K562 (cell line): Measurements from ENCODE around the gene ADCY1. TPM values are rescaled to one million over a fixed set of nuclear protein-coding genes. Genes with fewer than 3 reads are reported as not detected.

ENCODE experiments used
- ATAC-seq: fragments of 200-7000 bp; cut with Tn5 transposase; 3 replicates; pipeline ENCODE4 v1.9.1; 2020; ENCODE audit warnings: moderate library complexity
- BruUV-seq: library from RNA; stranded (reverse); fragments of 400-500 nt; replicated peaks from 2 replicates; lab custom pipeline; 2021; lab: Mats Ljungman, UMichigan
- CTCF ChIA-PET: fragments of 300-600 bp; formaldehyde crosslinking; extraction: SDS; loops from one replicate; lab custom pipeline; 2021; ENCODE audit warnings: low intra/inter-chr PET ratio; lab: Yijun Ruan, JAX
- POLR2A ChIA-PET: fragments of 300-600, 350-650 bp; sonication (Branson Sonifier 250); formaldehyde crosslinking; extraction: SDS; loops from one replicate; lab custom pipeline; 2021; ENCODE audit warnings: antibody characterized with exemption, inconsistent platforms; lab: Yijun Ruan, JAX
- DNase-seq, 4 experiments: peaks; one replicate each; pipeline versions ENCODE4 v3.0.0 to v3.0.0-alpha.2; 2011 to 2018; ENCODE audit warnings: low spot score in 3 of 4, mixed read lengths in 3 of 4; ENCODE audit errors: extremely low read depth in 1 of 4
- FAIRE-seq: peaks from 2 replicates; lab custom pipeline; 2011; peaks lifted over from hg19 to GRCh38; lab: Jason Lieb, UNC
- H2AFZ ChIP-seq: 2 replicates; pipeline ENCODE4 v1.6.0; 2011; ENCODE audit warnings: low read depth, low read length, control low read depth, inconsistent platforms
- H3K27ac ChIP-seq: fragments of 200-600 bp; 3 replicates; pipeline ENCODE4 v1.8.0; 2011; ENCODE audit warnings: low read depth, mild to moderate bottlenecking, control low read depth, inconsistent platforms, low read length, moderate library complexity, mixed read lengths; ENCODE audit errors: extremely low read depth
- H3K27me3 ChIP-seq, 2 experiments: fragments of 300-600 bp in 1 of 2; 2 replicates in 1 of 2; 3 replicates in 1 of 2; pipeline versions ENCODE4 v1.6.0 to v1.8.0; 2011; ENCODE audit warnings: inconsistent platforms in 2 of 2, low read length in 2 of 2, mild to moderate bottlenecking in 1 of 2, mixed read lengths in 1 of 2, moderate library complexity in 1 of 2; ENCODE audit not compliant: control insufficient read depth in 2 of 2, insufficient read depth in 2 of 2
- H3K36me3 ChIP-seq: fragments of 300-600 bp; 3 replicates; pipeline ENCODE4 v1.8.0; 2011; ENCODE audit warnings: mild to moderate bottlenecking, low read length, inconsistent platforms; ENCODE audit not compliant: control insufficient read depth, insufficient read depth
- H3K4me1 ChIP-seq, 2 experiments: fragments of 200-600 bp in 1 of 2; replicated peaks in 1 of 2; 2 replicates in 1 of 2; 3 replicates in 1 of 2; pipeline versions ENCODE4 v1.5.1 to v1.8.0; 2011; ENCODE audit warnings: inconsistent platforms in 2 of 2, low read length in 2 of 2, mild to moderate bottlenecking in 1 of 2, mixed read lengths in 1 of 2, moderate library complexity in 1 of 2; ENCODE audit not compliant: control insufficient read depth in 2 of 2, insufficient read depth in 2 of 2
- H3K4me2 ChIP-seq: 2 replicates; pipeline ENCODE4 v1.6.1; 2011; ENCODE audit warnings: low read length, control low read depth, inconsistent platforms, mixed read lengths; ENCODE audit not compliant: insufficient read depth
- H3K4me3 ChIP-seq: fragments of 200-600 bp; sonication (generic), shearing (Covaris generic); 2 replicates; pipeline ENCODE4 v1.5.1; 2016; ENCODE audit warnings: control low read depth, inconsistent platforms
- H3K79me2 ChIP-seq: fragments of 200-600 bp; 3 replicates; pipeline ENCODE4 v1.8.0; 2011; ENCODE audit warnings: low read length, inconsistent platforms; ENCODE audit not compliant: control insufficient read depth, insufficient read depth
- H3K9ac ChIP-seq, 2 experiments: 2 replicates each; pipeline versions ENCODE4 v1.6.0 to v1.6.1; 2011; ENCODE audit warnings: low read depth in 2 of 2, low read length in 2 of 2, control low read depth in 1 of 2, inconsistent platforms in 1 of 2, mild to moderate bottlenecking in 1 of 2, mixed read lengths in 1 of 2; ENCODE audit not compliant: insufficient read depth in 1 of 2
- H3K9me1 ChIP-seq: one replicate; pipeline ENCODE4 v1.6.0; 2011; ENCODE audit warnings: inconsistent platforms, mild to moderate bottlenecking, low read length, moderate library complexity; ENCODE audit not compliant: control insufficient read depth, insufficient read depth
- H3K9me3 ChIP-seq: replicated peaks from 2 replicates; pipeline ENCODE4 v1.5.1; 2011; ENCODE audit warnings: low read depth, low read length, inconsistent platforms; ENCODE audit not compliant: control insufficient read depth, insufficient read depth
- H4K20me1 ChIP-seq: replicated peaks from 2 replicates; pipeline ENCODE4 v1.6.1; 2011; ENCODE audit warnings: low read length, inconsistent platforms, mixed read lengths; ENCODE audit not compliant: control insufficient read depth, insufficient read depth
- SMAD3 ChIP-seq: fragments of 450-650 bp; formaldehyde crosslinking; conservative IDR thresholded peaks from 2 replicates; pipeline ENCODE4 v1.4.0; 2020; ENCODE audit warnings: mild to moderate bottlenecking
- SMC3 ChIP-seq: conservative IDR thresholded peaks from 2 replicates; pipeline ENCODE4 v1.6.1; 2011; ENCODE audit warnings: low read depth, low read length, improper control_type of control experiment; ENCODE audit not compliant: insufficient read depth
- ZNF316 ChIP-seq: fragments of 450-650 bp; IDR thresholded peaks from 2 replicates; pipeline ENCODE4 v1.6.1; 2016
- WGBS: fragments of 100-300 bp; shearing (Covaris generic); methylation state at CpG from one replicate; pipeline ENCODE4 v1.1.6; 2016; ENCODE audit warnings: low coverage, mixed read lengths; ENCODE audit not compliant: insufficient coverage; ENCODE audit errors: missing lambda C conversion rate; 5-methylcytosine and 5-hydroxymethylcytosine counted together
- in situ Hi-C: fragments of 300-500 bp; cut with MboI; formaldehyde crosslinking; loops from 4 replicates; pipeline ENCODE4 v1.15.0; 2018; ENCODE audit warnings: inconsistent platforms, mixed read lengths
- intact Hi-C: fragments of 100-400 bp; cut with micrococcal nuclease; formaldehyde crosslinking; loops from 2 replicates; pipeline ENCODE4 v1.14.2; 2022
- polyA plus RNA-seq, 8 experiments: library from polyadenylated mRNA; depleted of rRNA in 4 of 8; stranded (reverse) in 5 of 8; unstranded in 3 of 8; fragments of >200 nt; fragmentation: Nextera tagmentation in 2 of 8; fragmentation: Illumina TruSeq in 1 of 8; extraction: Ambion mirVana in 2 of 8; extraction: Trizol in 1 of 8; gene quantifications; 2 replicates each; pipeline versions ENCODE4 v1.2.1 to v1.2.3, GENCODE V29; 2011 to 2014; ENCODE audit warnings: inconsistent platforms in 1 of 8, missing spikeins in 1 of 8
- total RNA-seq, 7 experiments: library from RNA; depleted of rRNA in 6 of 7; stranded (reverse); fragments of >200 nt in 6 of 7; fragmentation: Illumina TruSeq in 2 of 7; extraction: Trizol in 2 of 7; gene quantifications; 2 replicates each; pipeline versions ENCODE4 v1.2.1 to v1.2.3, GENCODE V29; 2011 to 2021; ENCODE audit warnings: low replicate concordance in 1 of 7
- TF ChIP-seq, protein P1 (sequence below): fragments of 450-650 bp; IDR thresholded peaks from 2 replicates; pipeline ENCODE4 v1.6.1; 2016; ENCODE audit warnings: low read depth, mild to moderate bottlenecking, moderate library complexity

ADCY1 gene
- total and polyA plus RNA-seq, 9 of the 15 experiments (the other 6 are each of a cell fraction or from before 2014, with no cell fraction given): under 0.01 to 0.18 (median 0.10) TPM; not detected in 4

DNA sequence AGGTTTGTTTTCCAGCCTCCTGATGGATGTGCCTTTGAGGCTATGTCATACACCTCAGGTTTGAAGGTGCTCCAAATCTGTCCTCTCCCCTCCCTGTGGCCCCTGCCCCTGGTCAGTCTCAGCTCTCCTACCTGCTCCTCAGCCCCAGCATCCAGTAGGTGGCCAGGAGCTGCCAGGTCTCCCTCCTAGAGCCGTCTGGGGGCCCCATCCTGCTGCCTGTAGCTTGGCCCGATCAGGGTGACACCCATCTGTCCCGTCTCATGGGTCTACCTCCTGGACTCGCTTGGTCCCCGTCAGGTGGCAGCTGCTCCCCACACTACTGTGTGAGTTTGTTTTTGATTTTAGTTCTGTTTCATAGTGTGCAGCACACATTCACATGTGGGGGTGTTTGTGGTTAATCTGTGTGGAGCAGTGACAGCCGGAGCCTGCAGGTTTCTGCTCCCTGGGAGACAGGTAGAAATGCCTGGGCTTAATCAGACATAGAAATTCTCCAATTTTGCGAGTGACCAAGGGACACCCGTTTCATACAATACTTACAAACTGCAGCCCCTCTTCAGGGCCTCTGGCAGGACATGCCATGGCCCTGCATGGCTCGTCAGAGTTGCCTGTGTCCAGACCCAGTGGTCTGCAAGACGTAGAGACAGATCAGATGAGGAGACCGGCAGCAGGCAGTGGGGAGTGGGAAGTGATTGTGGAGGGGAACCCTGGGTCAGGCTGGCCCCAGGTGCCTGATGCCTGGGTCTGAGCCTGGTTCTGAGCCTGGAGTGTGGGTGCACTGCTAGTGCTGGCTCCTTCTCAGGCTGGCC, 17.1 kb downstream of the ADCY1 start:
- no peak overlapping the region for H3K4me2 ChIP-seq
- no TSS peak for BruUV-seq
- in situ Hi-C loops (no loop called here), intact Hi-C loops (no loop called here)
- H3K9me3 ChIP-seq: no peaks in the 10 kb centered on the region
- H3K4me1 ChIP-seq: no peaks in the 10 kb centered on the region
- no peaks in the 10 kb centered on the region for H3K79me2 ChIP-seq
- no peak overlapping the region for H2AFZ ChIP-seq
- WGBS: 1% methylated on average over 11 of the region's 11 CpGs
- H3K9me1 ChIP-seq: no peaks in the 10 kb centered on the region
- no peak for ATAC-seq
- H3K4me3 ChIP-seq: no peak overlapping the region
- no peak for DNase-seq
- no peaks in the 10 kb centered on the region for H3K36me3 ChIP-seq
- FAIRE-seq: no peak
- CTCF ChIA-PET: no interaction called here
- no peak for TF ChIP-seq ZNF316
- no peak for TF ChIP-seq SMC3
- no peak for TF ChIP-seq SMAD3 (CRISPR knock-in tag)
- TF ChIP-seq, protein P1, sequence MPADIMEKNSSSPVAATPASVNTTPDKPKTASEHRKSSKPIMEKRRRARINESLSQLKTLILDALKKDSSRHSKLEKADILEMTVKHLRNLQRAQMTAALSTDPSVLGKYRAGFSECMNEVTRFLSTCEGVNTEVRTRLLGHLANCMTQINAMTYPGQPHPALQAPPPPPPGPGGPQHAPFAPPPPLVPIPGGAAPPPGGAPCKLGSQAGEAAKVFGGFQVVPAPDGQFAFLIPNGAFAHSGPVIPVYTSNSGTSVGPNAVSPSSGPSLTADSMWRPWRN: no peak
- POLR2A ChIA-PET: interaction anchor here (0.6 to 1.4 kb wide), 2 partner anchors 9 to 1310 kb away, joined by 3 read pairs; no protein-coding TSS in a partner anchor
- no peak overlapping the region for H3K9ac ChIP-seq
- H4K20me1 ChIP-seq: no peaks in the 10 kb centered on the region; the same call in 1 of the 2 replicates
- no peak overlapping the region for H3K27ac ChIP-seq
- H3K27me3 ChIP-seq: peaks cover 3 to 55% of the 10 kb centered on the region in 2 experiments; a peak in 4 of 5 replicates
